GM20000 (cell line): Measurements from ENCODE around the gene METTL16.

ENCODE experiments used
- DNase-seq: peaks from one replicate; pipeline ENCODE4 v3.0.0; 2012; ENCODE audit warnings: low spot score
- TF ChIP-seq, protein P1 (sequence below): IDR thresholded peaks from 2 replicates; pipeline ENCODE4 v1.5.1; 2012; ENCODE audit warnings: mild to moderate bottlenecking, control low read depth; ENCODE audit errors: extremely low read depth, missing control alignments

The METTL16 gene

DNA sequence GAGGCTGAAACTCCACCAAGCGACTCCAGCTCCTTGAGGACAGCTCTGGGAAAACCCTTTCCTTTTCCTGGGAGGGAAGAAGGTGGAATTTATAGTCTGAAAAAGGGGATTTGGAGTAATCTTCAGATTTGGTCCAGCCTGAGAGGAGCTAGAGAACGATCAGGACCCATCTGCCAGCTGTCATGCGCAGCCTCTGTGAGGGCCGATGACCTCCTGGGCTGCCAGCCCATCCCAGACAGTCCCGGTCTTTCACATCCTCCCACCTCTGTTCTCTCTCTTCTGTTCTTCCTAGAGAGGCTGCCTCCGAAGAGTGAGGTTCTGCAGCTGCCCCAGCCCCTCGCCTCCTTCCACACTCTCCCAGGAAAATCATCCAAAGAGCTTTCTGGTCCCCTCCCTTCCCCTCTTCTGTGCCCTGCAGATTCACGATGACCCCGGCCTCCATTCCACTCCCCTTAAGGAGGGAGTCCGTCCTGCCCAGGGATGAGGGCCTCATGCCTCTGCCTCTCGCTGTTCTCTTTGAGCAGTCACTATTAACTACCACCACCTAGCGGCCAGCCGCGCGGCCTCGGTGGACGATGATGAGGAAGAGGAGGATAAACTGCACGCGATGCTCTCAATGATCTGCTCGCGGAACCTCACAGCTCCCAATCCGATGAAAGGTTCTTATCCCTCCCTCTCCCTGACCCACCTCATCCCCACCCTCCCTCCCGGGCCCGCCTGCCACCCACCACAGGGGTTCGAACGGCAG lies 144.8 kb downstream of the METTL16 start:
- TF ChIP-seq, protein P1, sequence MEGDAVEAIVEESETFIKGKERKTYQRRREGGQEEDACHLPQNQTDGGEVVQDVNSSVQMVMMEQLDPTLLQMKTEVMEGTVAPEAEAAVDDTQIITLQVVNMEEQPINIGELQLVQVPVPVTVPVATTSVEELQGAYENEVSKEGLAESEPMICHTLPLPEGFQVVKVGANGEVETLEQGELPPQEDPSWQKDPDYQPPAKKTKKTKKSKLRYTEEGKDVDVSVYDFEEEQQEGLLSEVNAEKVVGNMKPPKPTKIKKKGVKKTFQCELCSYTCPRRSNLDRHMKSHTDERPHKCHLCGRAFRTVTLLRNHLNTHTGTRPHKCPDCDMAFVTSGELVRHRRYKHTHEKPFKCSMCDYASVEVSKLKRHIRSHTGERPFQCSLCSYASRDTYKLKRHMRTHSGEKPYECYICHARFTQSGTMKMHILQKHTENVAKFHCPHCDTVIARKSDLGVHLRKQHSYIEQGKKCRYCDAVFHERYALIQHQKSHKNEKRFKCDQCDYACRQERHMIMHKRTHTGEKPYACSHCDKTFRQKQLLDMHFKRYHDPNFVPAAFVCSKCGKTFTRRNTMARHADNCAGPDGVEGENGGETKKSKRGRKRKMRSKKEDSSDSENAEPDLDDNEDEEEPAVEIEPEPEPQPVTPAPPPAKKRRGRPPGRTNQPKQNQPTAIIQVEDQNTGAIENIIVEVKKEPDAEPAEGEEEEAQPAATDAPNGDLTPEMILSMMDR, result no peak
- no peak for DNase-seq
